Stomach smooth muscle (tissue), 2 donors: ENCODE measurements around the gene ARSB.

Source experiments
- H3K27ac ChIP-seq: one replicate; pipeline ENCODE4 v1.7.0; 2013; ENCODE audit warnings: mild to moderate bottlenecking, low read length, inconsistent platforms
- H3K27me3 ChIP-seq, 2 donors: one replicate each; pipeline ENCODE4 v1.7.0; 2013; ENCODE audit warnings: low read length in 2 of 2; ENCODE audit not compliant: insufficient read depth in 2 of 2, control insufficient read depth in 1 of 2
- H3K36me3 ChIP-seq, 2 donors: one replicate each; pipeline ENCODE4 v1.7.0; 2013; ENCODE audit warnings: low read length in 2 of 2; ENCODE audit not compliant: control insufficient read depth in 2 of 2, insufficient read depth in 2 of 2
- H3K4me1 ChIP-seq: one replicate; pipeline ENCODE4 v1.7.0; 2013; ENCODE audit warnings: low read length; ENCODE audit not compliant: control insufficient read depth, insufficient read depth
- H3K4me3 ChIP-seq, 2 donors: one replicate each; pipeline ENCODE4 v1.7.0; 2013; ENCODE audit warnings: low read length in 2 of 2
- H3K9ac ChIP-seq, 2 donors: one replicate each; pipeline ENCODE4 v1.7.0; 2013; ENCODE audit warnings: low read length in 2 of 2, mild to moderate bottlenecking in 1 of 2
- H3K9me3 ChIP-seq, 2 donors: one replicate each; pipeline ENCODE4 v1.7.0; 2013; ENCODE audit warnings: low read length in 2 of 2; ENCODE audit not compliant: control insufficient read depth in 2 of 2
- donor health status: healthy.
- donor health status: Pancreatic carcinoma.

ARSB gene

DNA sequence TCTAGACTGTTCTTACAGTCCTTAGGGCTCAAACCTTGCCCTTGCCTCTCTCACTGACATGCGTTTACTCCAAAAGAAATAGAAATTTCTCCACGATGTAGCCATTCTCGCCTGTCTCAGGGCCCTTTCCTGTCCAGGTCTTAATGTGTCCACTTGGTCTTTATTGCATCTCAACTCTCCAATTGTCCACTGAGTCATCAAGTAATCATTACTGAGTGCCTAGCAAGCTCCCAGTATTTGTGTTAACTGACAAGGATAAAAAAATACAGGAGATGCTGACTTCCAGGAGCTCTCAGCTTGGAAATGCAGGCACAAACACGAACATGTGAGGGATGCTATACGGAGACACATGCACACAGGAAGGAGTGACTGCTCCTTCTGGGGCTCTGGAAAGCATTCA is 147.3 kb downstream of the ARSB start:
- Histone ChIP-seq H3K27me3 (no peaks in the 10 kb centered on the region), H3K9ac (no peak overlapping the region), H3K4me1 (no peaks in the 10 kb centered on the region), H3K9me3 (no peaks in the 10 kb centered on the region), H3K4me3 (no peak overlapping the region), H3K36me3 (peaks cover 0 to 8% of the 10 kb centered on the region in 2 donors), H3K27ac (no peak overlapping the region)

DNA sequence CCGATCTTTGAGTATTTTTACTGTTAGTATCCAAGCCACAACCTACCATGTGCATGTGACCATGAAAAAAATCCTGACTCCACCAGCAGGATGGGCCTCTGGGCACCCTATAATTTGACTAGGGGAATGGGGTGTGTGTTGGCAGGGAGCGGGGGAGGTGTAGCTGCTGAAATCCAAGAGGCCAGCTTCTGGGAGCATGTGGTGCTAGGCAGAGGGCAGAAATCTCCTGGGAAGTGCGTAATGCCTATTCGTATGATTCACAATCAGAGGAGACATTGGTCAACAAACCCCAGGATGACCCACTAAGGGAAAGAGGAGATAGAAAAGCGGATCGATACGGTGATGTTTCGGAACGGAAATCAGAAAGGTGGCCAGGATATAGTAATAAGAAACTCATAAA is 149.9 kb downstream of the ARSB start:
- no peaks in the 10 kb centered on the region for H3K27me3 ChIP-seq
- H3K36me3 ChIP-seq, result peaks cover 0 to 8% of the 10 kb centered on the region in 2 donors
- H3K4me1 ChIP-seq, result peaks cover 6% of the 10 kb centered on the region
- no peak overlapping the region for H3K27ac ChIP-seq
- no peaks in the 10 kb centered on the region for H3K9me3 ChIP-seq
- H3K4me3 ChIP-seq, result no peak overlapping the region
- no peak overlapping the region for H3K9ac ChIP-seq

DNA sequence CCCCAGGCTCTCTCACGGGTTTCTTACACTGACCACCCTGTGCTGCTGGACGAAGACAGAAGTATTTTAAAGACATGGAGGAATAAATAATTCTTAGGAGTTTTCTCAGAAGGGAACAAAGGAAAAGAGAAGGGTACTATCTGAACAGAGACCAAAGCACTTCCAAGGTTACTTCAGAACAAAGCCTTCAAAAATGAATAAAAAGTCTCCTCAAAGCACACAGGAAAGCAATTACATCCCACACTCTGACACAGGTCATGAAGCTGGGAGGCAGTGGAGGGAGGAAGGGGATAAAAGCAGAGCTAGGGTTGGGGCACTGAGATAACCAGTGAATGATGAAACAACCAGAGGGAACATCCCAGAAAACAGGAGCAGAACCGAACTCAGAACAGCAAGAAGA is 151.8 kb downstream of the ARSB start:
- no peak overlapping the region for H3K27ac ChIP-seq
- H3K27me3 ChIP-seq, result no peaks in the 10 kb centered on the region
- no peak overlapping the region for H3K4me3 ChIP-seq
- no peak overlapping the region for H3K9ac ChIP-seq
- peaks cover 0 to 7% of the 10 kb centered on the region in 2 donors for H3K36me3 ChIP-seq
- peaks cover 0 to 3% of the 10 kb centered on the region in 2 donors for H3K9me3 ChIP-seq
- H3K4me1 ChIP-seq, result peaks cover 10% of the 10 kb centered on the region

- Histone ChIP-seq H3K4me3 (peak overlapping the region in 1 of 2 donors; percentile 40), H3K4me1 (peaks cover 10% of the 10 kb centered on the region), H3K27ac (no peak overlapping the region), H3K27me3 (no peaks in the 10 kb centered on the region), H3K9me3 (peaks cover 0 to 3% of the 10 kb centered on the region in 2 donors), H3K36me3 (no peaks in the 10 kb centered on the region), H3K9ac (no peak overlapping the region)
Measured at GRCh38 chr5:78830528-78831046, 154.5 kb downstream of the ARSB start.

GRCh38 chr5:78829811-78830527 is 155.1 kb downstream of the ARSB start:
- Histone ChIP-seq H3K27ac (no peak overlapping the region), H3K4me3 (peak overlapping the region in 1 of 2 donors; percentile 40), H3K9me3 (peaks cover 0 to 3% of the 10 kb centered on the region in 2 donors), H3K36me3 (no peaks in the 10 kb centered on the region), H3K4me1 (peaks cover 10% of the 10 kb centered on the region), H3K27me3 (no peaks in the 10 kb centered on the region), H3K9ac (no peak overlapping the region)

DNA sequence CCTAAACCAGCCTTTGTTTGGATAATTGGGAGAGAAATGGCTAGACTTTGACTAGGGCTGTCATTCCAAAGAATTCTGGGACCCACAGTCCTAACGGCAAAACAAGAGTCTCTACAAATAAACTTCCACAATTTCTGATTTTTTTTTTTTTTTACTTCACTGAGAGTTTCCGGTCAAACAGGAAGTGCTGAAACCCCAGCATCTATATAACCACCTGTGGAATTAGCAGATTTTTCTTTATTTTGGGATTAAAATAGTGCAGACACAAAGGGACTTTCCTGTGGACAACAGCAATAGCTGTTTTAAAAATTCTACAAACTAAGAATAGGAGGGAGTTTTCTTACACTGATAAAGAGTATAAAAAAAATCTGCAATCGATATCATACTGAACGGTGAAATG is 157.4 kb downstream of the ARSB start:
- H3K9me3 ChIP-seq, result peaks cover 0 to 3% of the 10 kb centered on the region in 2 donors

DNA sequence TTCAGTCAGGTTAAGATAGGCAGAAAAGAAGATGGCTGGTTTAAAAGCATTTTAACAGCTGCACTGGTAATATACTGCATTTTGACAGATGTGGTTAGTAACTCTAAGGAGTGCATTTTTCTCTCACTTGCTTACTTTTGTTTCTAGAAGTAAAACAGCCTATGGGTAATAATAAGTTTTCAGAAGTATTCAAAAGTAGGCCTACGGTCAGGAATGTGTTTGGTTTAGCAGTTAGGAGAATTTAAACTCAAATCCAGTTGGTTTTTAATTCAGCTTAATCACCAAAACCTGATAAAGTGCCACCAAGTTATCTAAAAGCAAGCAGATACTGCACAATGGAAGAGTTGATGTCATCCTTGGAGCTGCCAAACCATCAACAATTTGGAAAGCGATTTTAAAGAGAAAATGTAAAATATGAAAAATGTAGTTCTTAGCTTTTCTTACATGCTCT is 160.3 kb downstream of the ARSB start:
- peaks cover 0 to 3% of the 10 kb centered on the region in 2 donors for H3K9me3 ChIP-seq
- no peaks in the 10 kb centered on the region for H3K36me3 ChIP-seq
- H3K9ac ChIP-seq, result no peak overlapping the region
- peaks cover 1% of the 10 kb centered on the region for H3K4me1 ChIP-seq
- no peaks in the 10 kb centered on the region for H3K27me3 ChIP-seq
- H3K4me3 ChIP-seq, result no peak overlapping the region
- no peak overlapping the region for H3K27ac ChIP-seq

More for the DNA sequence above, 157.4 kb downstream of the ARSB start:
- Histone ChIP-seq H3K4me1 (peaks cover 10% of the 10 kb centered on the region), H3K27ac (no peak overlapping the region), H3K27me3 (no peaks in the 10 kb centered on the region), H3K9ac (no peak overlapping the region), H3K4me3 (no peak overlapping the region), H3K36me3 (no peaks in the 10 kb centered on the region)

GRCh38 chr5:78823196-78823595 is 161.9 kb downstream of the ARSB start:
- Histone ChIP-seq H3K4me1 (peaks cover 4% of the 10 kb centered on the region), H3K9me3 (no peaks in the 10 kb centered on the region), H3K4me3 (no peak overlapping the region), H3K27me3 (no peaks in the 10 kb centered on the region), H3K27ac (no peak overlapping the region), H3K9ac (no peak overlapping the region), H3K36me3 (no peaks in the 10 kb centered on the region)

- no peaks in the 10 kb centered on the region for H3K36me3 ChIP-seq
- H3K27me3 ChIP-seq, result no peaks in the 10 kb centered on the region
- H3K27ac ChIP-seq, result no peak overlapping the region
- peaks cover 4% of the 10 kb centered on the region for H3K4me1 ChIP-seq
- no peaks in the 10 kb centered on the region for H3K9me3 ChIP-seq
- H3K9ac ChIP-seq, result no peak overlapping the region
- no peak overlapping the region for H3K4me3 ChIP-seq
Measured at GRCh38 chr5:78821536-78822021, 163.5 kb downstream of the ARSB start.

- no peaks in the 10 kb centered on the region for H3K36me3 ChIP-seq
- H3K9me3 ChIP-seq, result no peaks in the 10 kb centered on the region
Measured at GRCh38 chr5:78819707-78820106, 165.4 kb downstream of the ARSB start.

DNA sequence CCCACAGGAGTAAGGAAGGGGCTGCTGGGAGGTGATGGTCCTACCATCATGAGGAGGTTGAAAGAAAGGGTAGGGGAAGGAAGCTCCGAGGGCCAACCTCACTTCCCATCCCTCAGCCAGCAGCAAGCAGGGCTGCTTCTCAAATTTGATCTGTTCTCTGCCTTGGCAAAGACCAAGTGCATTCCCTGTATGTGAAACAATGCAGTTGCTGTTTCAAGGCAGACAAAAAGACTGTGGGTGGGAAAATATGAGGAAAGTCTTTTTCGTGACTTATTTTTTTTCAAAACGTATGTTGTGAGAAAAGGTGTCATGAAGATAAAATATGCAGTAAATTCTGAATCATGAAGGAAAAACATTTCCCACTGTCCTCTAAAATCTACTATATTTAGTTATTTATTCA is 165.9 kb downstream of the ARSB start:
- Histone ChIP-seq H3K4me3 (no peak overlapping the region), H3K36me3 (no peaks in the 10 kb centered on the region), H3K9me3 (no peaks in the 10 kb centered on the region), H3K9ac (no peak overlapping the region), H3K4me1 (peaks cover 4% of the 10 kb centered on the region), H3K27ac (no peak overlapping the region), H3K27me3 (no peaks in the 10 kb centered on the region)

More at GRCh38 chr5:78819707-78820106, 165.4 kb downstream of the ARSB start:
- H3K27ac ChIP-seq, result no peak overlapping the region
- no peak overlapping the region for H3K4me3 ChIP-seq
- H3K4me1 ChIP-seq, result peaks cover 4% of the 10 kb centered on the region
- no peaks in the 10 kb centered on the region for H3K27me3 ChIP-seq
- H3K9ac ChIP-seq, result no peak overlapping the region
